ENCODE measurements around the gene ADAT3. TPM values are rescaled to one million over a fixed set of nuclear protein-coding genes. Genes with fewer than 3 reads are reported as not detected.

Gene ADAT3
- total and polyA plus RNA-seq, 10 donors: 3.2 to 11.0 (median 8.2) TPM

DNA sequence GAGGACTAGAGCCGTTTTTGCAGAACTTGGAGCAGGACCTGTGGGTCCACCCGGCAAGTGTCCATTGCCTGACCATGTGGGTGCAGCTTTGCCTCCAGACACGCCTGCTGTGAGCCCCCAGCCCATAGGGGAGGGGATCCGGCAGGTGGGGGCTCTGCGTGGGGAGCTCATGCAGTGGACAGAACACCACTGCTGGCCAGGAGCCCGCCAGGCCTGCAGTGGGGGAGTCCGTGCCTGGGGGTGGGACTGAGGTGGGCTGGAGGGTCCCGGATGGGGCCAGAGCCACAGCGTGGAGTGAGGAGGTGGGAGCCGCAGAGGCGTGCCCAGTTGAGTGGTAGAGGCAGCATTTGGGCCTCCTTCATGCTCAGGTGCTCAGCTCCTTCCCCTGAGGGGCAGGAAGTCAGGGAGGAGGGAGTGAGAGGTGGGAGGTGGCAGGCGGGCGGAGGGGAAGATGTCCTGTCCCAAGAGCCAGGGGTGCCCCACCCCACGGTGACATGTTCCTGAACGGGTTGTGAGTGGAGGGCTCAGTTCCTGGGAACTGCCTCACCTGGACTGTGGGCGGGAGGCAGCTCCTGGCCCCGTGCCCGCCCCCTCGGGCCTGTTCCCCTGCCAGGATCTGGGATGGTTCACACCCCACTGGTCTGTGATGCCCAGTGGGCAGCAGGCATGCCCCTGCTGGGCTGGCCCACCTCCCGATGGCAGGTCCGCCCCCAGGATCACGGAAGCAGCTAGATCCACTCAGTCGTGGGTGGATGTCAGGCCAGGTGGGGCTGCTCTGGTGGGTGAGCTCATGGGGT is 8.8 kb downstream of the ADAT3 start:
- intact Hi-C loops (cut with DNase I; ENCODE audit: low total_unique reads): no loop called here
- WGBS, 5 donors: 85 to 90% (median 85%) methylated on average over 12 to 23 of the region's 23 CpGs

DNA sequence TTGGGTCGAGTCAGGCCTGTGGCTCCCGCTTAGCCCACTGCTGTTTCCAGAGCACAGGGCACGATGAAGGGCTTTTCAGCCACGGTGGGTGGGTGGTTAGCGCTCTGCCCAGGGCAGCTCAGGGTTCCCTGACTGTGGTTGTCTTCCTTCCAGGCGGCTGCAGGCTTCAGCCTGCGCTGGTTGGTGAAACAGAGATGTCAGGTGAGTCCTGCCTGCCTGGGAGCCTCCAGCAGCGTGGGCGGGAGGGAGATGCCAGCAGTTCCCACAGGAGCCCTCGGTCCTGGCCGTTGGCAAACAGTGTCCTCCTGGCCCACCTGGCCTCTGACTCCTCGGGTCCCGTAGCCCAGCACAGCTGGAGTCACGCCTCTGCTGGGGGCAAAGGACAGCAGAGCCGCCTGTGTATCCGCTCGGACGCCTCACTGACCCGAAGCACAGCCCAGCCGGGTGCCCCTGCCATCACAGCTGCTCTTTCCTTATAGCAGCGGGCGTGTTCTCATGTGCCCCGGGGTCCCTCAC is 9.7 kb downstream of the ADAT3 start:
- peaks cover 0 to 38% (median 4%) of the 10 kb centered on the region in 6 donors for H3K4me1 ChIP-seq
- H3K27me3 ChIP-seq (replicated peaks in 1 of 7): no peaks in the 10 kb centered on the region
- TF ChIP-seq POLR2AphosphoS5 (IDR thresholded peaks at IDR 0.05) (no peak), POLR2A (IDR thresholded peaks at IDR 0.05) (no peak)
- TF ChIP-seq, protein P1, sequence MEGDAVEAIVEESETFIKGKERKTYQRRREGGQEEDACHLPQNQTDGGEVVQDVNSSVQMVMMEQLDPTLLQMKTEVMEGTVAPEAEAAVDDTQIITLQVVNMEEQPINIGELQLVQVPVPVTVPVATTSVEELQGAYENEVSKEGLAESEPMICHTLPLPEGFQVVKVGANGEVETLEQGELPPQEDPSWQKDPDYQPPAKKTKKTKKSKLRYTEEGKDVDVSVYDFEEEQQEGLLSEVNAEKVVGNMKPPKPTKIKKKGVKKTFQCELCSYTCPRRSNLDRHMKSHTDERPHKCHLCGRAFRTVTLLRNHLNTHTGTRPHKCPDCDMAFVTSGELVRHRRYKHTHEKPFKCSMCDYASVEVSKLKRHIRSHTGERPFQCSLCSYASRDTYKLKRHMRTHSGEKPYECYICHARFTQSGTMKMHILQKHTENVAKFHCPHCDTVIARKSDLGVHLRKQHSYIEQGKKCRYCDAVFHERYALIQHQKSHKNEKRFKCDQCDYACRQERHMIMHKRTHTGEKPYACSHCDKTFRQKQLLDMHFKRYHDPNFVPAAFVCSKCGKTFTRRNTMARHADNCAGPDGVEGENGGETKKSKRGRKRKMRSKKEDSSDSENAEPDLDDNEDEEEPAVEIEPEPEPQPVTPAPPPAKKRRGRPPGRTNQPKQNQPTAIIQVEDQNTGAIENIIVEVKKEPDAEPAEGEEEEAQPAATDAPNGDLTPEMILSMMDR (IDR thresholded peaks at IDR 0.05 in 8 of 11, conservative IDR thresholded peaks at IDR 0.05 in 3 of 11): no peak
- 88 to 97% (median 94%) methylated on average over 11 to 23 of the region's 23 CpGs for WGBS, 5 donors
- no peak overlapping the region for H3K27ac ChIP-seq
- no peaks in the 10 kb centered on the region for H3K9me3 ChIP-seq
- DNase-seq: no peak
- intact Hi-C loops (cut with DNase I; ENCODE audit: low total_unique reads): no loop called here
- no peak overlapping the region for H3K4me3 ChIP-seq
- H3K36me3 ChIP-seq: peaks cover 0 to 83% (median 55%) of the 10 kb centered on the region in 6 donors

More for the DNA sequence above, 8.8 kb downstream of the ADAT3 start:
- Histone ChIP-seq H3K27ac (no peak overlapping the region), H3K36me3 (peaks cover 0 to 83% (median 46%) of the 10 kb centered on the region in 6 donors), H3K4me1 (peaks cover 2 to 47% (median 13%) of the 10 kb centered on the region in 6 donors), H3K9me3 (no peaks in the 10 kb centered on the region), H3K27me3 (replicated peaks in 1 of 7) (no peaks in the 10 kb centered on the region), H3K4me3 (no peak overlapping the region)
- TF ChIP-seq POLR2AphosphoS5 (IDR thresholded peaks at IDR 0.05) (peak in 1 of 3 donors; percentile 6), POLR2A (IDR thresholded peaks at IDR 0.05) (no peak)
- DNase-seq: no peak

DNA sequence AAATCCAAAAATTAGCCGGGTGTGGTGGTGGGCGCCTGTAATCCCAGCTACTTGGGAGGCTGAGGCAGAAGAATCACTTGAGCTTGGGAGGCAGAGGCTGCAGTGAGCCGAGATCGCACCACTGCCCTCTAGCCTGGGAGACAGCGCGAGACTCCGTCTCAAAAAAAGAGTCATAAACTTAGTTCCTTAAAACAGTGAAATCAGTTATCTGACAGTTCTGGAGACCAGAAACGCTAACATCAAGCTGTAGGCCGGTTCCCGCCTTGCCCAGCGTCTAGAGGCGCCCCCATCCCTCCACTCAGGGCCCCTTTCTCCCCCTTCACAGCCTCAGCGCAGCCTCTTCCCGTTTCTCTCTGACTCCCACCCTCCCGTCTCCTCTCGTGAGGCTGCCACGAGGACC is 11.9 kb downstream of the ADAT3 start:
- intact Hi-C loops (cut with DNase I; ENCODE audit: low total_unique reads): no loop called here
- H3K36me3 ChIP-seq: peaks cover 0 to 98% (median 69%) of the 10 kb centered on the region in 6 donors
- peaks cover 0 to 29% (median 5%) of the 10 kb centered on the region in 6 donors for H3K4me1 ChIP-seq
- no peak for TF ChIP-seq POLR2A (IDR thresholded peaks at IDR 0.05)
- TF ChIP-seq, protein P1 (IDR thresholded peaks at IDR 0.05 in 8 of 11, conservative IDR thresholded peaks at IDR 0.05 in 3 of 11): no peak
- no peak for TF ChIP-seq POLR2AphosphoS5 (IDR thresholded peaks at IDR 0.05)
- 48 to 74% (median 68%) methylated on average over 17 of the region's 17 CpGs for WGBS, 5 donors
- H3K9me3 ChIP-seq: no peaks in the 10 kb centered on the region
- H3K27me3 ChIP-seq (replicated peaks in 1 of 7): no peaks in the 10 kb centered on the region
- DNase-seq: no peak
- no peak overlapping the region for H3K27ac ChIP-seq
- H3K4me3 ChIP-seq: no peak overlapping the region

DNA sequence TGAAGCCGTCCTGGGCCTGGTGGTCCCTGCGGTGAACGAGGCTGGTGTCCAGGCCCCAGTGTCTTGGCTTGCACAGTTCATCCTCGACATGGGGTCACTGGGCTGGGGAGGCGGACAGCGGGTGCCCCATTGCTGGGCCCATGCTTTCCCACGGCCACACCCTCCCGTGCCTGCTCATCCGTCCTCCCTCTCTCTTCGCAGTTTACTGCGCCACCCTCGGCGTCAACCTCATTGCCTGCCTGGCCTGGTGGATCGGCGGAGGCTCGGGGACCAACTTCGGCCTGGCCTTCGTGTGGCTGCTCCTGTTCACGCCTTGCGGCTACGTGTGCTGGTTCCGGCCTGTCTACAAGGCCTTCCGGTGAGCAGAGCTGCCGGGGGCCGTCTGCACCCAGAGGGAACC is 12.7 kb downstream of the ADAT3 start:
- intact Hi-C loops (cut with DNase I; ENCODE audit: low total_unique reads): no loop called here
- Histone ChIP-seq H3K27ac (no peak overlapping the region), H3K4me3 (no peak overlapping the region), H3K36me3 (peaks cover 0 to 98% (median 66%) of the 10 kb centered on the region in 6 donors), H3K4me1 (peaks cover 0 to 31% (median 6%) of the 10 kb centered on the region in 6 donors), H3K27me3 (replicated peaks in 1 of 7) (no peaks in the 10 kb centered on the region), H3K9me3 (no peaks in the 10 kb centered on the region)
- DNase-seq: no peak
- 92 to 99% (median 97%) methylated on average over 20 to 25 of the region's 25 CpGs for WGBS, 5 donors
- peak in 1 of 3 donors; percentile 48 for TF ChIP-seq POLR2AphosphoS5 (IDR thresholded peaks at IDR 0.05)
- no peak for TF ChIP-seq POLR2A (IDR thresholded peaks at IDR 0.05)
- TF ChIP-seq, protein P1 (IDR thresholded peaks at IDR 0.05 in 8 of 11, conservative IDR thresholded peaks at IDR 0.05 in 3 of 11): no peak

All from spleen (tissue), 11 donors.